Pulmonary artery endothelial cell (primary cell): ENCODE data around the gene CREB5. TPM values are rescaled to one million over a fixed set of nuclear protein-coding genes. Genes with fewer than 3 reads are reported as not detected.

Experiments
- DNase-seq: peaks from one replicate; pipeline ENCODE4 v3.0.0-alpha.2; 2011; ENCODE audit warnings: low read depth, low spot score
- total RNA-seq: library from RNA; depleted of rRNA; stranded (reverse); fragments of >200 nt; gene quantifications from 2 replicates; pipeline ENCODE4 v1.2.3, GENCODE V29; 2014

Gene CREB5
- total RNA-seq, 1 donor from 2014 or later, result 2.8 TPM

DNA sequence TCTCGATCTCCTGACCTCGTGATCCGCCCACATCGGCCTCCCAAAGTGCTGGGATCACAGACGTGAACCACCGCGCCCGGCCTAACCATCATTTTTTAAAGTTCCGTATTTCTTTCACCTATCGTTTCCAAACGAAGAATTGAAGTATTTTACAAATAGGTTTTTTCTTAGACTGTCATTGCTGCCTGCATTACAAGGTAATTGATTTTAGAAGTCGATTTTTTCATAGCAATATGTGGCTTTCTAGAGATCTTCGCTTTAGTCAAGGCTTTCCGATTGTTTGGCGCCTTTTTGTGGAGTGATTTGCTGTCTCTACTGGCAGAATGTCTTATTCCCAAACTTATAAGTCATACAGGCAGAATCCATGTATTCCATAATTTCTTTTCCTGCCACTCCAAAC, 436.6 kb downstream of the CREB5 start:
- DNase-seq, result no peak

DNA sequence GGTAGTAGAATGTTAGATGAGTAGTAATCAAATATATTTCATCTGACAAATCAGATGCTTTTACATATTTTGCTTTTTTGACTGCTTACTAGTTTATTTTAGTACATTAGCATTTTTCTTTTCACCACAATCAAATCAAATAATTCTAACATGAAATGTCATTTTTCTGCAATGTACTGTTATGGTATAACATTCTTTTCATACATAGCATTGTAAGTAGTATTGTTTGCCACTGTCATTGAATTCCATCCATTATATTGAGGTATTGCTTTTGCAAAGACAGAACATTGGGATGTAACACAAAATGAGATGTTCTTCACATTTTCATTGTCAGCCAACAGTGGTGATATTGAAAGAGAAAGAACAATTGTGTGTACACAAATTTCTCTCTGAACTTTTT, 438.4 kb downstream of the CREB5 start:
- DNase-seq, result no peak

DNA sequence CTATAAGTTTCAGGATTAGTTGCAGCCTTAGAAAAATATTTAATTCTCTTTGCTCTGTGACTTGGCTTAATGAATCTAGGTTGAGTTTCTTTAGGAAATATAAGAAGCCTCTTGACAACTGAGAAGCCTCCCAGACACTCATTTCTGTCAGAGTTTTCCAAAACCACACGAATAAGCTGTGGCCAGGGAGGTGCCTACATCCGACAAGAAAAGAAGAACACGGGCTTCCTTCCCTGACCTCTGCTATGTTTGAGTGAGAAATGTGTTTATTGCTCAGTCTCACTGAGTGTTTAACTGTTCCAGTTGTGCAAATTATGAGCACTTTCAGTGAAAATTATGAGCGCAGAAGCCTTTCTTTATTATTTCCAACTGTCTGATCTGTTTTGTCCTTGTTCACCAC, 440.8 kb downstream of the CREB5 start:
- DNase-seq, result no peak

DNA sequence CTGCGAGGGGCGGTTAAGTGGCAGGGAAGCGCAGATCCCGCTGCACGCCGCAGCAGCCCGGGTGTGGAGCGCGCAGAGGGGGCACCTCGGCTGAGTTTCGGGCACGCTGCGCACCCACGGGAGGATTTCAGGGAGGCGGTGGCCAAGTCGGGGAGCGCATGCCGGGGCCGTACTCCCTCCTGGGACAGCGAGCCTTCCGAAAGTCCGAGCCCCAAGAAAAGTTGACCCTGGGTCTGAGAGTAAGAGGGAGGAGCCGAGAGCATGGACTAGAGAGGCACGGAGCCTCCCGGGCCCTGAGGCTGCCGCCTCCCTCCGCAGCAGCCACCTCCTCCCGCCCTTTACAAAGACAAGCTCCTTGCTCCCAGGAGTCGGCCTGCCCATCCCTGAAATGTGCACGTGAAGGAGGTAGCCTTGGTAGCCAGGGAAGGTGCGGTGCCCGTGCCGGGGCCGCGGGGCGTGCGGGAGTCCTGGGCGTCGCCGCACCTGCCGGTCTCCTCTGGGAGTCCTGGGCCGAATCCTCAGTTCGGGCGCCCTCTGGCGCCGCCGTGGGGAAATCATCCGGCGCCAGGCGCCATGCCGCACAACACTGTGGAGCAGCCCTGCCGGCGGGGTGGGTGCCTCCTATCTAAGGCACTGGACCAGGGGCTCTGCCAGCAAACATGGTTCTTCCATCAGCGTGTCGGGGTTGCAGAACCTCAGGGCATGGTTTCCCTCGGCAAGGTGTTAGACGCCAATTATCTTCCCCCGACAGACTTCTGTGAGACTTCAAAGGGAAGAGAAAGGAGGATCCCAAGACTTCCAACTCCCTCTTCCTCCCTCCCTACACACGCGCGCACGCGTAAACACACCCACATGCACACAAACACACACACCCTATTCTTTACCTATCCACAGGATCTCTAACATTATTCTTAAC, 441.8 kb downstream of the CREB5 start:
- DNase-seq, result no peak

DNA sequence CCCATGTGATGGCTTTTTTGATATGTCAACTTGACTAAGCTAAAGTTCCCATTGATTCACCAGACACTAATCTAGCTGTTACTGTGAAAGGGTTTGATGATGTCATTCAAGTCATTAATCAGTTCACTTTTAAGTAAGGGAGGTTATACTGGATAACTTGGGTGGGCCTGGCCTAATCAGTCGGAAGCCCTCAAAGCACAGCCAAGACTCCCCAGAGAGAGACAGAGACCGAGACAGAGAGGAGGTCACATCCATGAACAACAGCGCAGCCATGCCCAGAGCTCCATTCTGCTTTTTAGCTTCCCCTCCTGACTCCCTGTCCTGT, 442.4 kb downstream of the CREB5 start:
- no peak for DNase-seq

DNA sequence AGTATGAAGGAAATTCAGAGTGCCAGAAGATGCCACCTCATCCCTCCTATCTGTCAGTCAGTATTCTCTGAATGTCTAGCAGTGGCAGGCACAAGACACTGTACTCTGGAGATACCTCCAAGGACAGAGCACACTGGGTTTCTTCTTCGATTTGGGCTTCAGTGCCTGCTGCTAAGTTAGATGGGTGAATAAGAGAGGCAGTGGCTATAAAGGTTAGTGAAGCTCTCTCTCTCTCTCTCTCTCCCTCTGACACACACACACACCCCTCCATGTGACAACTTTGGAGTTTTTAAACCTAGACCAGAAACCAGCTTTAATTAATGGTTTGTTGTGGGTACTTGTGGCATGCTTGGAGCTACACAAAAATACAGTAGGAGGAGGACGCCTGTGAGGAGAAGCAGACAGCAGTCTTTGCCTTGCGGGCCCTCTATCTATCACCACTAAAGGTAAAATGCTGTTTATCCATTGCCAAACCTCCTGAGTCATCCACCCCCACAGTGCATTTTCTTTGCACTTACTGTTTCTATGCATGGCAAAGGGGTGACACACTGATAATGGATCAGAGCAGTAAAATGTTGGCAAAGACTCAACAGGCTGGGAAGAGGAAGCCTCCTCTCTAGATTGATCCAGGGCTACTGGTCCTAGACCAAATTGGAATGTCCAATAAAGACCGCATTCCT, 443.4 kb downstream of the CREB5 start:
- no peak for DNase-seq

DNA sequence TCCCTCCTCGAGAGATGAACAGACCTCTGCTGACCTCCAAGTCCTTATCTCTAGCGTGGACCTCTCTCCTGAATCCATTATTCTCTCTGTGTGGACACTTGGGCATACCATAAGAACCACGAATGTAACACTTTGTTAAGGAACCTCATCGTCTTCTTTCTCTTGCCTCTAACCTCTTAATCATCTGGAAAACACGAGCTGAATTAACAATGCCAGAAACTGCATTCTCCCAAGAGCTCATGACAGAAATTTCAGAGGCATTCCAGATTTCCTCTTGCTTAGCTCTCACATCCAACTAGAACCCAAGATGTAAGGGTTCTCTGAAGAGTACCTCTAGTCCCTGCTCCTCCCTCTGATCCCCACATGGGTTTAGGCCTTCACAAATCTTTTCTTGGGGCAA, 444.3 kb downstream of the CREB5 start:
- no peak for DNase-seq

DNA sequence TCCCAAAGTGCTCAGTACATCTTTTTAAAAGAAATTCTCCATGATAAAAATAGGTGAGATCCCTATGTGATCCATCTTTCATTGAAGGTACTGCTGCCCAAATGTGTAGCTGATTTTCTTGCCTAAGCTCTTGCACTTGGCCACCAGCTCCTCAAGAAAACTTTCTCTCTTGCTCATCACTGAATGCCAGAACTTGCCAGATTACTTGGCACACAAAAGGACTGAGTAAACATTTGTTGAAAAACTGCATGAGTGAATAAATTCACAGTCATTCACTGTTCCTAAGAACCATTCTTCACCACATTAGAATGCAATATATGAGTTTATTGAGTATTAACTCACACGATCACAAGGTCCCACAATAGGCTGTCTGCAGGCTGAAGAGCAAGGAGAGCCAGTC, 445.9 kb downstream of the CREB5 start:
- DNase-seq, result no peak

DNA sequence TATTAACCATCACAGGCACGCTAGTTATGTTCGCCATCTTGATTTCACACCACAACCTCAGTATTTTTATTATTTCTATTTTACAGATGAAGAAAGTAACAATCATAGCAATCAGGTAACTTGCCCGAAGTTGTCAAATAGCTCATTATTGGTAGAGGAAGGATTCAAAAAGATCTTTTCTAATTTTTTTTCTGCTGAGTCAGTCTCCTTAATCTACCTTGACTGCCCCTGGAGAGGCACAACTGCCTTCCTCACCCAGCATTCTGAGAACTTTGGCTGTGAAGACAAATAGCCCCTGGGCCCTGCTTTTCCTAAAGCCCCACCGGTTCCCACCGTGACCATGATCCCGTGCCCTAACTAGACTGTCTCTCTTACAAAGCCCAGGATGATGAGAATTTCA, 446.6 kb downstream of the CREB5 start:
- no peak for DNase-seq

DNA sequence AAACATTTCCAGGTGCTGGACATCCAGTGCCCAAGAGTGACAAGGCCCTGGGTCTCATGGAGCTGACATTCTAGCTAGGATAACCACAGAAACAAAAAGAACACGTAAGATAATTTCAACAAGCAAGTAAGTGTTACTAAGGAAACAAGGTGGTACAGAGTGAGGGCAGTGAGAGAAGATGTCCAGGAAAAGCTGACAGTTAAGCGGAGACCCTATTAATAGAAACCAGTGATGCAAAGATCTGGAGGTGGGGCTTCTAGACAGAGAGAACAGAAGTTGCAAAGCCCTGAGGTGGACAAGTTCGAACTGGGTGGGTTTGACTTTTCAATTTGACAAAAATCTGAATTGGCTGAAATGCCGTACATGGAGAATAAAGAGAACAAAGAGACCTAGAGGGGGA, 449.5 kb downstream of the CREB5 start:
- DNase-seq, result no peak

DNA sequence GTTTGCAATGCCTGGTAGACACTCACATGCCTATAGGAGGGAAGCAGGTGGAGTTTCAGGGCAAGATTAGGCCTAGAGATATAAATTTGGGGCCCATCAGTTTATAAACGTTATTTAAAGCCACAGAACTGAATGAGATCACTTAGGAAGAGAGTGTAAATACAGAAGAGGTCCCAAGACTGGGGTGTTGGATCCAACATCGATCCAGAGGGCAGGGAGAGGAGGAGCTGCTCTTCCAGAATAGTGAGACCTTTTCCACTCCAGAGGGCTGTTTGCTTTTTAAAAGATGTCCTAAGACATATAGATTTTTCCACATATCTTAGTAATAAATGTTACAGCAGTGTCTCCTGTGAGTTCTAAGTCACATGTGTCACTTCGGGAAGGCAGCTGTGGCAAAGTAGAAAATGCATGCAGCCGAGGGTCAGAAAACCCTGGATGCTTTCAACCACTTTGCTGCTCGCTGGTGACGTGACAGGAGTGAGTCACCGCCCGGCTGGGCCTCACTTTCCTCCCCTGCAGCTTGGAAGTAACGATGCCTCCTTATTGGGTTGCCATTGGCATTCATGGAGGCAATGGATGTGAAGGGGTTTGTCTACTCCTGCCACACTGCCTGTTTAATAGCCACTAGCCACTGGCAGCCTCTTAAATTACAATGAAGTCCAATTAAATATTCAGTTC, 450.4 kb downstream of the CREB5 start:
- no peak for DNase-seq

DNA sequence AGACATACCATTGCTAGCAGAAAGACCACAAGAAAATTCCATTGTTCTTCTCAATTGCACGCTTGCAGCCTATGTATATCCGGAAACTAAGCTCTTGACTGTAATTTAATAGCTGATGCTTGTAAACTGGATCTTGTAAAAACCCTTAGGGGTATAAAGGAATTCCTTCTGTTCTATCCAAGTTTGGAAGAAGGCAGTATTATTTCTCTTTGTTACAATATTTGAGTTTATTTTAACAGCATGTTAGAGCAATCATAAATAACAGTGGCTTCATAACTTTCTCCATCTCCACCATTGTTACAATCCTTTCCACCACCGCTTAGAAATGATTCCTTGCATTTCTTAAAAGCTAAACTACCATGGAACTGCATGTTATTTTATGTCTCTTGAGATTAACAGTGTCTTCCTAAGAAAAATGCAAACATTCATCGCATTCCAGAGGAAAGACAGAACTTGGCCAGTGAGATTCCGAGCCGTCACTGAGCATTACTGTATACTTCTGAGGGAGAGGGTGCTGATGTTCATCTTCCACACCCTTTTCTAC, 453.4 kb downstream of the CREB5 start:
- DNase-seq, result no peak

DNA sequence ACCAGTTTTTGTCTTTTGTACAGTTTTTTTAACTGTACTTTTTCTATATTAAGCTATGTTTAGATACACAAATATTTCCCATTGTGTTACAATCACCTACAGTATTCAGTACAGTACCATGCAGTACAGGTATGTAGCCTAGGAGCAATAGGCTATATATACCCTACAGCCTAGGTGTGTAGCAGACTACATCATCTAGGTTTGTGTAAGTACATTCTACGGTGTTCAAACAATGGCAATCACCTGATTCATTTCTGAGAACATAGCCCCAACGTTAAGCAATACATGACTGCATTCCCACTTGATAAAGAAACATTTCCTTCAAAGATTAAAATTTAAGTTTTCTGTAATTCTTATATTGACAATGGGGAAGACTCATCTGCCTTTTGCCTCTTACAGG, 456.4 kb downstream of the CREB5 start:
- no peak for DNase-seq

DNA sequence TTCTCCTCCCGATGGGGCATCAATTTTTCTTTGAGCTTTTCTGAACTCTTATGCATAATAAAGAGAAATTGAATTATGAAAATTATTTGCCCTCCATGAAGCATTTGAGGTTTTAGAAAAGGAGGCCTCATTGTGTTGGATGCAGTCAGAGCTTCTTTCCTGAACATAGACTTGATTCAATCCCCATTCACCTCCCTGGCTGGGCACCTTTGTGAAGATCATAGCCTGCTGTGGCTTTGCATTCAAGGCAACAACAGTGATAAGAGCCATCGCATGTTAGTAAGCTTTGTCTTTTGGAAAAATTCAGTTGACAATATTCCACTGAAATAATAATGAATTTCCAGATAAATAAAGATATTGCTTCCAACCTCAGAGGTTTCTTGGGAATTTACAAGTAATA, 458.8 kb downstream of the CREB5 start:
- DNase-seq, result no peak

DNA sequence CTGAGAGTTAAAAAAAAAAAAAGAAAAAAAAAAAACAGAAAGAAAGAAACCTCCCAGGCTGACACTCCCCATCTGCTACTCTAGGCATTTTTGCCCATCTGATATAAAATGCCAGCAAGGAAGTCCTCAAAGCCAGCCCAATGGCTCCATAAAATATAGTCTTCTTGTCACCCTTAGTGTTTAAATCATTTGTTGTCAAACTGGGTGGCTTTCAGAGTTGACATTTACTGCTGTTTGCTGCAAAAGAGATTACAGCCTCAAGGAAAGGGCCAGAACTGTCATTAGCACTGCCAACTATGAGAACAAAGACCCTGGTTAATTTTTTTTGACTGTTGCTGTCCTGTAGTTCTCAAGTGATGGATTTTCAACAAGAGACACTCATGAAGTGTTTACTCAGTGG, 459.3 kb downstream of the CREB5 start:
- DNase-seq, result no peak

DNA sequence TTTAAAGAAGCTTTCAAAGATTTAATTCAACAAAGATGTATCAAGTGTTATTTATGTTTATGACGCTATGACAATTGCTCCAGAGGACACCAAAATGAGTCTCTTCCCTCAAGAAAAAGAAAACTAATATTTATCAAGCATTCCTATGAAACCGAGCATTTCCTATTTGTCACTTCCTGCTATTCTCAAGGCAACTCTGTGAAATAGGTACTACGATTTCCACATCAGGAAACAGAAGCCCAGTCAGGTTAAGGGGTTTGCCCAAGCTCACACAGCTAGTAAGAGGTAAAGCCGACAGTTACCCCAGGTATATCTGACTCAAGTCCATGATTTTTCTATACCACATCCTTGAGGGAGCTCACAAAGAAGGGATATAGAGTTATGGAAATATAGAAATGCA, 459.9 kb downstream of the CREB5 start:
- peak; percentile 24 for DNase-seq

DNA sequence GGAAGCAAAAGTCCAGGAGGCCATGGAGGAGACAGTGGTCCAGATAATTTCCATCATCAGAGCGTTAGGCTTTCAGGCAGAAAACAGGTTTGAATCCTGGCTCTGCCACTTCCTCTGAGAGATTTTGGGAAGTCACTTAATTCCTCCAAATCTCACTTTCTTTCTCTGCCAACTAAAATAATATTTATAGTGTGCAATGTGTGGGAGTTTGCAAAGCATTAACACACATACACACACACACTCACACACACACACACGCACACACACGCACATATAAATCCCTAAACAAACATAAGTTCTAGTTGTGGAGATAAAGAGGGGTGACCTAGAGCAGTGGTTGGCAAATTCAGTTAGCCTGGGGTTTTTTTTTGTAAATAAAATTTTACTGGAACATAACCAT, 461.0 kb downstream of the CREB5 start:
- no peak for DNase-seq

DNA sequence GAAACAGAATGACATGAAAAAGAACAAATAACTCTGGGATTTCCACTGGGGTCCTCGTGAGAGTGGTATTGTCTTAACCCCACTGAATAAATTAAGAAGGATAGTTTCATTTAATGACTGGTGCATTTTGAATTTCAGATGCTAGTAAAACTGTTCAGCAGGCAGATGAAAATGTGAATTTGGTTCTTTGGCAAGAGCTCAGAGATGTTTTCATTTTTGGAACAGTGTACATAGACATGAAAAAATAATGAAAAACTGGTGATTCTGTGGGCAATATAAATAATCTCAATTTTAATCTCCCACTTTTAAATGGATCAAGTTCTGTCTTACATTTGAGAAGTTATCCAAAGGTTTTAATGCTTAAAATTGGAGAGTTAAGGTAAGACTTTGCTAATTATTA, 461.7 kb downstream of the CREB5 start:
- DNase-seq, result no peak
